Measurements from ENCODE around the gene MAPKAP1.
"Not testable (repeated sequence)": the region's sequence is repeated elsewhere in the genome, so short reads cannot be mapped to it uniquely, and the experiment has no call there.

MAPKAP1 gene

DNA sequence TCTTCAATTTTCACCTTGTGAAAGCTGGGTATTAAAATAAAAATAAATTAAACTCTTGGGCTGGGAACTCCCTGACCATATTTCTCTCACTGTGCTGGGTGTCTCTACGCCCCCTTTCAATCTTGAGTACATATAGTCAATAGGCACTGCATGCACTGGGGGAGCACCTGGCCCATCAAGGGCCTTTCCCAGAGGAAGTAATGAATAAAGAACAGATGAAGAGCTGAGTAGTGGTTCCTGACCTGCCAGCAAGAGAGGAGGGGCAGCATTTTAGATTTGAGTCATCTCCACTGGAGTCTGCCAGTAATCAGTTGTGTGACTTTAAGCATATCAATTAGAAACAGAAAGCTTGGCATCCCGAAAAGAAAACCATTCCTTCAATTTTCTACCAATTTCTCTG lies 6.2 kb downstream of the MAPKAP1 start:
- TF ChIP-seq GATA1 (IDR thresholded peaks at IDR 0.05; ENCODE audit: low read depth, low read length) = no peak
- TF ChIP-seq POLR2A (IDR thresholded peaks at IDR 0.05; ENCODE audit: low read length) = no peak
- no peak for DNase-seq

DNA sequence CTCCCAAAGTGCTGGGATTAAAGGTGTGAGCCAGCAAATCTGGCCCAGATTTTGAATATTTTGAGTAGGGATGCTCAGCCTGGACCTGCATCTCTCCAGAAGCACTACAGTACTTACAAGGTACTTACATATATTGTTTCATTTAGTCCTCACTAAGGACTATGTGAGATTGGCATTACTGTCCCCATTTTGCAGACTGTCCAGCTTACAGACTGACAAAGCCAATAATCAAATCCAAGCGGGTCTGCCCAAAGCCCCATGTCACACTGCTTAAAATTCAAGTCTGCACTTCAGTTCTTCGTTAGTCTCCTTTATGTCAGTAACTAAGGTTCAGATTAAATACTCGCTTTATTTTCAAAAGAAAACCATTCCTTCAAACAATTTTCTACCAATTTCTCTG lies 7.1 kb downstream of the MAPKAP1 start:
- DNase-seq = no peak
- no peak for TF ChIP-seq GATA1 (IDR thresholded peaks at IDR 0.05; ENCODE audit: low read depth, low read length)
- no peak for TF ChIP-seq POLR2A (IDR thresholded peaks at IDR 0.05; ENCODE audit: low read length)

DNA sequence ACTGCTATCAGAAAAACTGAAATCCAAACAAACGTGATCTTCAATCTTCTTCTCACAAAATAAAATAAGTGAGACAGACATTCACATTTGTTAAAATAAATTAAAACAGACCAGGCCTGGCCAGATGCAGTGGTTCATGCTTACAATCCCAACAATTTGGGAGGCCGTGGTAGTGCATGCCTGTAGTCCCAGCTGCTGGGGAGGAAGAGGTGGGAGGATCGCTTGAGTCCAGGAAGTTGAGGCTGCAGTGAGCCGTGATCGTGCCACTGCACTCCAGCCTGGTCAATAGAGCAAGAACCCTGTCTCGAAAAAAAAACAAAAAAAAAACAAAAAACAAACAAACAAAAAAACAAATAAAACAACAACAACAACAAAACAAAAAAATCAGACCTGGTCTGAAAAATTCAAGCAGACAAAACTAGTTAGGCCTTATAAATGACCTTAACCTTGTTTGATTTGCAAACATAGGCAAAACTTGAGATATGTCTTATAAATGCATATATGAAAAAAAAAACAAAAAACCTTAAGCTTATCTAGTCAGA lies 10.8 kb downstream of the MAPKAP1 start:
- TF ChIP-seq POLR2A (IDR thresholded peaks at IDR 0.05; ENCODE audit: low read length) (no peak), GATA1 (IDR thresholded peaks at IDR 0.05; ENCODE audit: low read depth, low read length) (no peak)
- DNase-seq = no peak

DNA sequence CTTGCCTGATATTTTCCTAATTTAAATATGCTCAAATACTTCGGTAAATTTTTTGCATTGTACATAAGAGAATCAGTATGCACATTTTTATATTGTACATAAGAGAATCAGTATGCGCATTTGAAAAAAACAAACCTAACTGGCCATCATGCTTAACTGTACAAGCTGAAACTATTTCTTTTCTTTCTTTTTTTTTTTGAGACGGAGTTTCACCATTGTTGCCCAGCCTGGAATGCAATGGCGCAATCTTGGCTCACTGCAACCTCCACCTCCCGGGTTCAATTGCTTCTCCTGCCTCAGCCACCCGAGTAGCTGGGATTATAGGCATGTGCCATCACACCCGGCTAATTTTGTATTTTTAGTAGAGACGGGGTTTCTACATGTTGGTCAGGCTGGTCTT lies 11.5 kb downstream of the MAPKAP1 start:
- not testable (repeated sequence) for DNase-seq

DNA sequence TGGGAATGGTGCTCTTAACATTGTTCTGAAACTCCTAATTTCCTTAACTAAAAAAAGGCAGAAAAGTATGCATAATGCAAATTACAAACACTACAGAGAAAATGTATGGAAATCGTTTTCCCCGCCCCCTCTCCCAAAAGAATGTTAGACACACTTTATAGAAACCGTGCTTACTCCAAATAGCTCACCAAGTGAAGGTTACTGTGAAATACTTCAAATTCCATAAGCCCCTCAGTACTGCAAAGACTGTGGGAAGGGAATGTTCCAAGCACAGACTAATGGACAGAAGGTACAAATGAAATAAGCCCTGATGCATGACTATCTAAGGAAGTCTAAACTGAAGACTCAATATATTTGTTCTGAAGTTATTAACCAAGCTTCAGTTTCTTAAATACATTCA lies 12.5 kb downstream of the MAPKAP1 start:
- no peak for TF ChIP-seq POLR2A (IDR thresholded peaks at IDR 0.05; ENCODE audit: low read length)
- no peak for TF ChIP-seq GATA1 (IDR thresholded peaks at IDR 0.05; ENCODE audit: low read depth, low read length)
- DNase-seq = no peak

DNA sequence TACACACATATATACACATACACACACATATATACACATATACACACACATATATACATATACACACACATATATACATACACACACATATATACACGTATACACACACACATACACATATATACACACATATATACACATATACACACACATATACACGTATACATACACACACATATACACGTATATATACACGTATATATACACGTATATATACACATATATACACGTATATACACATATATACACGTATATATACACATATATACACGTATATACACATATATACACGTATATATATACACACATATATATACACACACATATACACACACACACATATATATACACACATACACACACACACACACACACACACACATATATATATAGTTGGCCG lies 13.5 kb downstream of the MAPKAP1 start:
- not testable (repeated sequence) for DNase-seq

DNA sequence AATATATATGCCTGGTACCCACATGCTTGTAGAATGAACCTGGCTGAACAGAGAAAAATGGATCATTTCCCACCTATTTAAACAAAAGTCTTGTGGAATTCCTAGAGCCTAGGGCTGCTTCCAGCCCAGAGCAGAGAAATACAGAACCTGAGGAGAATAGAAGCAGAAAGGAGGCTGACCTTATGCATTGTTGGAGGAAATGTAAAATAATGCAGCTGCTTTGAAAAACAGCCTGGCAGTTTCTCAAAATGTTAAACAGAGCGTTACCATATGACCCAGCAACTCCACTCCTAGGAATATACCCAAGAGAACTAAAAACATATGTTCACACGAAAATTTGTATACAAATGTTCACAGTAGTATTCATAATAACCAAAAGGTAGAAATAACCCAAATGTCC lies 15.1 kb downstream of the MAPKAP1 start:
- no peak for TF ChIP-seq GATA1 (IDR thresholded peaks at IDR 0.05; ENCODE audit: low read depth, low read length)
- no peak for TF ChIP-seq POLR2A (IDR thresholded peaks at IDR 0.05; ENCODE audit: low read length)
- DNase-seq = no peak

DNA sequence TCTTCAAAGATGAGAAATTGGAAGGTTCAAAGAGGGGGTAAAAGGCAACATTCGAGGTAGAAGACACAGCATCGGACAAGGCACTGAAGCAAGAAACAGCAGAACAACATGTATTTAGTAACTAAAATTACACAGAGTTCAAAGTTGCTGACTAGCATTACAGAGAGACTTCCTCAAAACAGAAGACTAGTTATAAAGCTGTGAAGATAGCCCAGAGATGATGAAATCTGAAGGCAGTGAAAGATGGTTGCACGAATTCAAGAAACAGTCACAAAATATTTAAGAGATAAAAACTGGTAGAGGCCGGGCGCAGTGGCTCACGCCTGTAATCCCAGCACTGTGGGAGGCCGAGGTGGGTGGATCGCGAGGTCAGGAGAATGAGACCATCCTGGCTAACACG lies 16.3 kb downstream of the MAPKAP1 start:
- TF ChIP-seq GATA1 (IDR thresholded peaks at IDR 0.05; ENCODE audit: low read depth, low read length) (no peak), POLR2A (IDR thresholded peaks at IDR 0.05; ENCODE audit: low read length) (no peak)
- no peak for DNase-seq

DNA sequence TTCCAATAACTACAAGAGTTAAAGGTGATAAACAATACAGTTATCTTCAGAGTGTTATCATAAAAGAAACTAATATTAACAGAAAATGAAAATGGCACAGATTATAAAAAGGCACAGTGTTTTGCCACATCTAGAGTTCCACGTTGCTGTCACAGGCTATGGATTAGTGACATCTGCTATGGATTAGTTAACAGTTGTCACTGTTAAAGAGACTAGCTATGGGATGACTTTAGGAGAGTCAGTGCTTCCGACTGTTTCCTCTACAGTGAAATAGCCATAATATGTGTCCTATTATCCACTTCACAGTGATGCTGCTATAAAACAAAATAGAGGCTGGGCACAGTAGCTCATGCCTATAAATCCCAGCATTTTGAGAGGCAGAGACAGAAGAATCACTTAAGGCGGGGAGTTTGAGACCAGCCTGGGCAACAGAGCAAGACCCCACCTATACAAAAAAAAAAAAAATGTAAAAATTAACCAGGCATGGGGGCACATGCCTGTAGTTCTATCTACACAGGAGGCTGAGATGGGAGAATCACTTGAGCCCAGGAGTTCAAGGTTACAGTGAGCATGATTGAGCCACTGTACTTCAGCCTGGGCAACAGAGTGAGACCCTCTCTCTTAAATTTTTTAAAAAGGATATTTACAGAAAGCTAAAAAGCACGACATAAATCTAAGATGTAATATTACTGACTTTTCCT lies 19.7 kb downstream of the MAPKAP1 start:
- TF ChIP-seq POLR2A (IDR thresholded peaks at IDR 0.05; ENCODE audit: low read length) (no peak), GATA1 (IDR thresholded peaks at IDR 0.05; ENCODE audit: low read depth, low read length) (no peak)

DNA sequence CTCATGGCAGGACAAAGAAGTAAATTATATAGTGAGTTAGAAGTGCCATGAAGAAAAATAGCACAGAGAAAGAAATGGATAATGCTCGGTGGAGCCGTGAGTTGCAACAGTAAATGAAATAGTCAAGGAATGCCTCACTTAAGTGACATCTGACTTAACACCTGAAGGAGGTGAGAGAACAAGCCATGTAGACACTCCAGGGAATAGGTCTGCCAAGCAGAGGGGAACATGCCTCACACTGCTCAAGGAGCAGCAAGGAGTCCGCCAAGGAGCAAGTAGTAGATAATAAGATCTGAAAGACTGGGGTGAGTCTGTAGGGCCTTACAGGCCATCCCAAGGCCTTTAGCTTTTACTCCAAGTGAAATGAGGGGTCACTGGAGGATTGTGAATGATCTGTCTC lies 21.8 kb downstream of the MAPKAP1 start:
- TF ChIP-seq GATA1 (IDR thresholded peaks at IDR 0.05; ENCODE audit: low read depth, low read length) (no peak), POLR2A (IDR thresholded peaks at IDR 0.05; ENCODE audit: low read length) (no peak)
- DNase-seq = no peak

More for the DNA sequence above, 19.7 kb downstream of the MAPKAP1 start:
- DNase-seq = no peak

DNA sequence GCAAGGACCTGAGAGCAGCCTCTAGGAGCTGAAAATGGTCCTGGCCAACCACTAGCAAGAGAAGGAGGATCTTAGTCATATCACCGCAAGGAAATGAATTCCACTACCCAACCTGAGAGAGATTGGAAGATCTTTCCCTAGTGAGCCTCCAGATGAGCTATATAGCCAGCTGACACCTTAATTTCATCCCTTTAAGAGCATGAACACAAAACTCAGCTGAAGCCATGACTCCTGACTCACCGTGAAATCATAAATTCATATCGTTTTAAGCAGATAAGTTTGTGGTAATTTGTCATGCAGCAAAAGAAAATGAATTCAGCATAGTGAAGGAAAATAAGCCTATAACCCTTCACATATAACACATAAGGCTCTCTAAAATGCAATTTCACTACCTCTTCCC lies 23.5 kb downstream of the MAPKAP1 start:
- TF ChIP-seq POLR2A (IDR thresholded peaks at IDR 0.05; ENCODE audit: low read length) (no peak), GATA1 (IDR thresholded peaks at IDR 0.05; ENCODE audit: low read depth, low read length) (no peak)
- DNase-seq = peak in 1 of 2 experiments; percentile 21

DNA sequence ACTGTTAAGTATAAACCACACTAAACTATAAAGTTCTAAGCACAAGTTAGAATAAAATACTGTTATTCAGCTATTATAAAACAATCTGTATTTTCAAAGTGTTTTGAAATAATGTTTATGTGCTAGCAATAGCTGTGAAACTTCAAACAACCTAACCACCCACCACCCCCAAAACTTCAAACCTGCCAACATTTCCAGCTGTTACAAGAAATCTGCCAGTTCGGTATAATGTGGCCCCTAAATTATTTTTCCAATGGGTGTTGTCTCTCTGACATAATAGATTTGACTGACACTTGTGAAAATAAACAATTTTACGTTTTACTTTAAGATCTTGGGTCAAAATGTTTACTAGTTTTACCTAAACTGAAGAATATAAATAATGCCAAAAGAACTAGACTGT lies 24.7 kb downstream of the MAPKAP1 start:
- TF ChIP-seq GATA1 (IDR thresholded peaks at IDR 0.05; ENCODE audit: low read depth, low read length) = no peak
- no peak for TF ChIP-seq POLR2A (IDR thresholded peaks at IDR 0.05; ENCODE audit: low read length)
- no peak for DNase-seq

DNA sequence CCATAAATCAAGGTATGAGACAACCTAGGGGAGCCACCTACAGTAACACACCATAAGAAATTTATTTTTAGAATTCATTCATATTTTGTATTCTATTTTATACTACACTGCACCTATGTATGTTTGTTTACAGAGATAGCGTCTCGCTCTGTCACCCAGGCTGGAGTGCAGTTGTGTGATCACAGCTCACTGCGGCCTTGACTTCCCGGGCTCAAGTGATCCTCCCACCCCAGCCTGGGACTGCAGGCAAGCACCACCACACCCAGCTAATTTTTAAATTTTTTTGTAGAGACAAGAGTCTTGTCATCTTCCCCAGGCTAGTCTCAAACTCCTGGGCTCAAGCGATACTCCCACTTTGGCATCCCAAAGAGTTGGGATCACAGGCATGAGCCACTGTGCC lies 25.4 kb downstream of the MAPKAP1 start:
- no peak for DNase-seq
- no peak for TF ChIP-seq GATA1 (IDR thresholded peaks at IDR 0.05; ENCODE audit: low read depth, low read length)
- no peak for TF ChIP-seq POLR2A (IDR thresholded peaks at IDR 0.05; ENCODE audit: low read length)

DNA sequence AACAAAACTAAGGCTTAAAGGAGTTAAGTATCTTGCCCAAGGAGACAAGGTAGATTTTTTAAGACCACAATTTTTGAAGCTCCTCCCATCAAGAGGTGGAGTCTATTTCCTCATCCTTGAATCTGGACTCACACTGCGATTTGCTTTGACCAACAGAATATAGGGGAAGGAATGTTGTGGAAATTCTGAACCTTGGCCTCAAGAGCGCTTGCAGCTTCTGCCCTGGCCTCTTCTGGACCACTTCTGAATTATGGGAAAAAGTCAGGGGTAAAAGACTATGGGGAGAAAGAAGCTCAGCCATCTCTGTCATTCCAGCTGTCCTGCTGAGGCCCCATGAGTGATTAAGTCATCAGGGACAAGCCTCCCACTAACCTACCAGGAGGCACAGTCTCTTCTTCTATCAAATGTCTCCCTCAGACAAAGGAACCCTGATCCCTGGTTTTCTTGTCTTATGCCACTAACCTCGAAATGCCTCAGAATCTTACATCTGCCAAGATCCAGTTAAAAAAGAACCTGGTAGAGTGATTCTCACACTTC lies 25.9 kb downstream of the MAPKAP1 start:
- no peak for DNase-seq
- no peak for TF ChIP-seq GATA1 (IDR thresholded peaks at IDR 0.05; ENCODE audit: low read depth, low read length)
- TF ChIP-seq POLR2A (IDR thresholded peaks at IDR 0.05; ENCODE audit: low read length) = no peak

DNA sequence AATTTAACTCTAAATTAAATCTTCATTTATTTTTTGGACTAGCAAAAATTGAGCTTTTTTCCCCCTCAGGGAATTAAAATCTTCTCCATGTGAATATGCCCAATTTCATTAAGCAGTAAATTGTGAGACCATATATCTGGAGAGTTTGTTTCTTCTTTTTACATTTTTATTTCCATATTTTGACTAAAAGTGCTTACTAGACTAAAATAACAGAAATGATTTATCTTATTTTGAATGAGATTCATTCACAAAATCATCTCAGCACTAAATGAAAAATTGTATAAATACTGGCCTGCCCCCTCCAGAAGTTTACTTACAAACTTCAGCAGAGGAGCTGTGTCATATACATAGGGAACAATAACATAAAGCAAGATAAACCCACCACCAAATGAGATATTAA lies 26.6 kb downstream of the MAPKAP1 start:
- TF ChIP-seq POLR2A (IDR thresholded peaks at IDR 0.05; ENCODE audit: low read length) = no peak
- TF ChIP-seq GATA1 (IDR thresholded peaks at IDR 0.05; ENCODE audit: low read depth, low read length) = no peak
- no peak for DNase-seq
